Measurements from ENCODE around the gene ACOT13.

Gene ACOT13

GRCh38 chr6:24686408-24686807 is 19.5 kb downstream of the ACOT13 start:
- DNase-seq (ENCODE audit: low read depth): no peak
- TF ChIP-seq CTCF (IDR thresholded peaks at IDR 0.05; ENCODE audit: control insufficient read depth, extremely low read depth, insufficient read depth): no peak
- no peak overlapping the region for H3K4me3 ChIP-seq (ENCODE audit: low read depth, low read length)

GRCh38 chr6:24686946-24687345 is 20.1 kb downstream of the ACOT13 start:
- DNase-seq (ENCODE audit: low read depth): no peak
- TF ChIP-seq CTCF (IDR thresholded peaks at IDR 0.05; ENCODE audit: control insufficient read depth, extremely low read depth, insufficient read depth): no peak
- H3K4me3 ChIP-seq (ENCODE audit: low read depth, low read length): no peak overlapping the region

- TF ChIP-seq CTCF (IDR thresholded peaks at IDR 0.05; ENCODE audit: control insufficient read depth, extremely low read depth, insufficient read depth): no peak
- DNase-seq (ENCODE audit: low read depth): no peak
- H3K4me3 ChIP-seq (ENCODE audit: low read depth, low read length): no peak overlapping the region
Observed at GRCh38 chr6:24689964-24690363, 23.1 kb downstream of the ACOT13 start.

GRCh38 chr6:24690593-24690992 is 23.7 kb downstream of the ACOT13 start:
- no peak overlapping the region for H3K4me3 ChIP-seq (ENCODE audit: low read depth, low read length)
- no peak for TF ChIP-seq CTCF (IDR thresholded peaks at IDR 0.05; ENCODE audit: control insufficient read depth, extremely low read depth, insufficient read depth)
- no peak for DNase-seq (ENCODE audit: low read depth)

- DNase-seq (ENCODE audit: low read depth): no peak
- no peak overlapping the region for H3K4me3 ChIP-seq (ENCODE audit: low read depth, low read length)
- no peak for TF ChIP-seq CTCF (IDR thresholded peaks at IDR 0.05; ENCODE audit: control insufficient read depth, extremely low read depth, insufficient read depth)
Observed at GRCh38 chr6:24691550-24691949, 24.7 kb downstream of the ACOT13 start.

GRCh38 chr6:24692003-24692402 is 25.1 kb downstream of the ACOT13 start:
- no peak for DNase-seq (ENCODE audit: low read depth)
- no peak overlapping the region for H3K4me3 ChIP-seq (ENCODE audit: low read depth, low read length)
- no peak for TF ChIP-seq CTCF (IDR thresholded peaks at IDR 0.05; ENCODE audit: control insufficient read depth, extremely low read depth, insufficient read depth)

- DNase-seq (ENCODE audit: low read depth): no peak
- TF ChIP-seq CTCF (IDR thresholded peaks at IDR 0.05; ENCODE audit: control insufficient read depth, extremely low read depth, insufficient read depth): no peak
- no peak overlapping the region for H3K4me3 ChIP-seq (ENCODE audit: low read depth, low read length)
Observed at GRCh38 chr6:24692415-24692814, 25.5 kb downstream of the ACOT13 start.

Data from LNCaP clone FGC (cell line).